Neural progenitor cell (in vitro differentiated cells): ENCODE data around the gene RREB1.

Experiments
- EZH2 ChIP-seq: fragments of 200-600 bp; sonication (generic); IDR thresholded peaks from 2 replicates; pipeline ENCODE4 v1.6.1; 2017; ENCODE audit warnings: antibody characterized with exemption, mild to moderate bottlenecking, moderate library complexity
- TF ChIP-seq, protein P1 (sequence below): fragments of 200-600 bp; sonication (generic); IDR thresholded peaks from 2 replicates; pipeline ENCODE4 v1.5.1; 2017; ENCODE audit warnings: antibody characterized with exemption, mild to moderate bottlenecking

DNA sequence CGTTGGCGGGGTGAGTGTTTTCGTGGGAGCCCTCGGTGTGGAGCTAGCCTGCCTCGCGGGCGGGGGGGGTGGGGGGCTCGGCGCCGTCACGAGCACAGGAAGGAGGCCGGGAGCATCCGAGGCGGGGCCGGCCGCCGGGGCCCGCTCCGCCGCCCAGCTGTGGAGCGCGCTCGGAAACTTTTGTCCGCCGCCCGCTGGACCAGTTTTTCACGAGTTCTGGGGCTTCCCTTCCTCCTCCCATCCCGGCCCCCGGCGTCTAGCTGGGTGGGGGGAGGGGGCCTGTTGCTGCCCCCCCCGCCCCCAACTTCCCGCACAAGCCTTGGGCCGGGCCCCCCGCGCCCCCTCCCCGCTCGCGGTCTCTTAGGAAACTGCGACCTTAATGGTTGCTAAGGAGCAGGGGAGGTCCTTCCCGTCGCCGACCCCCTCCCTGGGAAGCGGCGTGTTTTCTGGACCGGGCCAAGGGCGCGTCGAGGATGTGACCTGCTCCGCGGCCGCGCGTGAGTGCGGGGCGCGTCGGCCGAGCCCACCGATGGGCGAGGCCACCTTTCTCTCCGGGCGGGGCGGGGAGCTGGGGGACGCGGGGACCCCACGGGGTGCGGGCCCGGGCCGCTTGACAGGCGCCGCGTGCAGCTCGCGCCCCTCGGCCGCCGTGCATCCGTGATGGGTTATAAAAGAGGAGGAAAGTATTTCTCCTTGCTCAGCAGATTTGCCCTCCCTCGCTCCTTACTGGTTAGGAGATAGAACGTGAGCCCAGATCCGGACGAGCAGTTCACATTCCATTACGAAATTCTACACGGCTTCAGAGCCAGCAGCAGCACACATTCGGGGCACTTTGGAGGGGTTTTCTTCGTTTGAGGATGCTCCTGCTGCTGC, 1.4 kb downstream of the RREB1 start:
- TF ChIP-seq, protein P1, sequence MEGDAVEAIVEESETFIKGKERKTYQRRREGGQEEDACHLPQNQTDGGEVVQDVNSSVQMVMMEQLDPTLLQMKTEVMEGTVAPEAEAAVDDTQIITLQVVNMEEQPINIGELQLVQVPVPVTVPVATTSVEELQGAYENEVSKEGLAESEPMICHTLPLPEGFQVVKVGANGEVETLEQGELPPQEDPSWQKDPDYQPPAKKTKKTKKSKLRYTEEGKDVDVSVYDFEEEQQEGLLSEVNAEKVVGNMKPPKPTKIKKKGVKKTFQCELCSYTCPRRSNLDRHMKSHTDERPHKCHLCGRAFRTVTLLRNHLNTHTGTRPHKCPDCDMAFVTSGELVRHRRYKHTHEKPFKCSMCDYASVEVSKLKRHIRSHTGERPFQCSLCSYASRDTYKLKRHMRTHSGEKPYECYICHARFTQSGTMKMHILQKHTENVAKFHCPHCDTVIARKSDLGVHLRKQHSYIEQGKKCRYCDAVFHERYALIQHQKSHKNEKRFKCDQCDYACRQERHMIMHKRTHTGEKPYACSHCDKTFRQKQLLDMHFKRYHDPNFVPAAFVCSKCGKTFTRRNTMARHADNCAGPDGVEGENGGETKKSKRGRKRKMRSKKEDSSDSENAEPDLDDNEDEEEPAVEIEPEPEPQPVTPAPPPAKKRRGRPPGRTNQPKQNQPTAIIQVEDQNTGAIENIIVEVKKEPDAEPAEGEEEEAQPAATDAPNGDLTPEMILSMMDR, result no peak
- no peak for TF ChIP-seq EZH2
